ENCODE measurements around the gene GATA3. TPM values are rescaled to one million over a fixed set of nuclear protein-coding genes. Genes with fewer than 3 reads are reported as not detected.

GATA3 gene
- polyA plus RNA-seq, 1 donor, result 82.7 TPM

- no peak for DNase-seq
Observed at GRCh38 chr10:8063935-8064334, 9.4 kb downstream of the GATA3 start.

- DNase-seq, result no peak
Observed at GRCh38 chr10:8064436-8064835, 9.9 kb downstream of the GATA3 start.

- no peak for DNase-seq
Observed at GRCh38 chr10:8065651-8066050, 11.2 kb downstream of the GATA3 start.

GRCh38 chr10:8066124-8066523 lies 11.6 kb downstream of the GATA3 start:
- no peak for DNase-seq

GRCh38 chr10:8066797-8067196 lies 12.3 kb downstream of the GATA3 start:
- no peak for DNase-seq

GRCh38 chr10:8069108-8069507 lies 14.6 kb downstream of the GATA3 start:
- no peak for DNase-seq

GRCh38 chr10:8069627-8070026 lies 15.1 kb downstream of the GATA3 start:
- DNase-seq, result no peak

GRCh38 chr10:8070440-8070839 lies 16.0 kb downstream of the GATA3 start:
- DNase-seq, result no peak

GRCh38 chr10:8071006-8071405 lies 16.5 kb downstream of the GATA3 start:
- DNase-seq, result no peak

GRCh38 chr10:8071666-8072065 lies 17.2 kb downstream of the GATA3 start:
- DNase-seq, result no peak

GRCh38 chr10:8072211-8072610 lies 17.7 kb downstream of the GATA3 start:
- no peak for DNase-seq

- no peak for DNase-seq
Observed at GRCh38 chr10:8073691-8074416, 19.4 kb downstream of the GATA3 start.

GRCh38 chr10:8074881-8075280 lies 20.4 kb downstream of the GATA3 start:
- DNase-seq, result no peak

GRCh38 chr10:8075282-8076260 lies 21.1 kb downstream of the GATA3 start:
- DNase-seq, result no peak

- no peak for DNase-seq
Observed at GRCh38 chr10:8076933-8077332, 22.4 kb downstream of the GATA3 start.

GRCh38 chr10:8078027-8078426 lies 23.5 kb downstream of the GATA3 start:
- DNase-seq, result no peak

- DNase-seq, result no peak
Observed at GRCh38 chr10:8079126-8079525, 24.6 kb downstream of the GATA3 start.

GRCh38 chr10:8084799-8085198 lies 30.3 kb downstream of the GATA3 start:
- no peak for DNase-seq

GRCh38 chr10:8085251-8085650 lies 30.8 kb downstream of the GATA3 start:
- DNase-seq, result no peak

GRCh38 chr10:8086315-8086714 lies 31.8 kb downstream of the GATA3 start:
- DNase-seq, result no peak

- no peak for DNase-seq
Observed at GRCh38 chr10:8088504-8088903, 34.0 kb downstream of the GATA3 start.

GRCh38 chr10:8092428-8092827 lies 37.9 kb downstream of the GATA3 start:
- no peak for DNase-seq

GRCh38 chr10:8095959-8096358 lies 41.5 kb downstream of the GATA3 start:
- DNase-seq, result no peak

Data from left kidney (tissue), 2 donors.